NB4 (cell line): Measurements from ENCODE around the gene FAM184B.

Source experiments
- POLR2A ChIP-seq: IDR thresholded peaks from 2 replicates; pipeline ENCODE4 v1.6.1; 2011; ENCODE audit warnings: mild to moderate bottlenecking; ENCODE audit not compliant: insufficient read length; ENCODE audit errors: extremely low read depth
- TF ChIP-seq, protein P1 (sequence below): IDR thresholded peaks from one replicate; pipeline ENCODE4 v1.5.1; 2012; ENCODE audit warnings: low read depth, low read length

DNA sequence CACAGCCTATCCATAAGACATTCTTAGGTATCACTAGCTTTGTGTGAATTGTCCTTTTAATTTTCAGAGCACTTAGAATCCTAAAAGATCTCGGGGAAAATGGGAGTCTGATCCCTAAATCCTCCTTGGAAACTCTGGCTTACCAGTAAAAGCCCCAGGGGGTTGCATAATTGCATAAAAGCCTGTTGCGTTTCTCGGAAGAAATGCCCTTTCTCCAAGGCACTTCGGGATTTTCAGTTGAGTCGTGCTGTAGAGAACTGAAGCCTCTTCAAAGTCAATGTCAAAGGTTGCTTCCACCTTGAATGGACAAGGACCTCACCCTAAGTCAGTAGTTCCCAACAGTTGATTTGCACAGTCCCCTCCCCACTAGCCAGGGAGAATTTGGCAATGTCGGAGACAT lies 20.8 kb downstream of the FAM184B start:
- no peak for TF ChIP-seq POLR2A
- TF ChIP-seq, protein P1, sequence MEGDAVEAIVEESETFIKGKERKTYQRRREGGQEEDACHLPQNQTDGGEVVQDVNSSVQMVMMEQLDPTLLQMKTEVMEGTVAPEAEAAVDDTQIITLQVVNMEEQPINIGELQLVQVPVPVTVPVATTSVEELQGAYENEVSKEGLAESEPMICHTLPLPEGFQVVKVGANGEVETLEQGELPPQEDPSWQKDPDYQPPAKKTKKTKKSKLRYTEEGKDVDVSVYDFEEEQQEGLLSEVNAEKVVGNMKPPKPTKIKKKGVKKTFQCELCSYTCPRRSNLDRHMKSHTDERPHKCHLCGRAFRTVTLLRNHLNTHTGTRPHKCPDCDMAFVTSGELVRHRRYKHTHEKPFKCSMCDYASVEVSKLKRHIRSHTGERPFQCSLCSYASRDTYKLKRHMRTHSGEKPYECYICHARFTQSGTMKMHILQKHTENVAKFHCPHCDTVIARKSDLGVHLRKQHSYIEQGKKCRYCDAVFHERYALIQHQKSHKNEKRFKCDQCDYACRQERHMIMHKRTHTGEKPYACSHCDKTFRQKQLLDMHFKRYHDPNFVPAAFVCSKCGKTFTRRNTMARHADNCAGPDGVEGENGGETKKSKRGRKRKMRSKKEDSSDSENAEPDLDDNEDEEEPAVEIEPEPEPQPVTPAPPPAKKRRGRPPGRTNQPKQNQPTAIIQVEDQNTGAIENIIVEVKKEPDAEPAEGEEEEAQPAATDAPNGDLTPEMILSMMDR, result no peak
